ENCODE data around the gene CAPN6. TPM values are rescaled to one million over a fixed set of nuclear protein-coding genes. Genes with fewer than 3 reads are reported as not detected.

Gene CAPN6
- total and polyA plus RNA-seq, 2 donors (not counting 3 experiments of a cell fraction or from before 2014, with no cell fraction given): not detected

DNA sequence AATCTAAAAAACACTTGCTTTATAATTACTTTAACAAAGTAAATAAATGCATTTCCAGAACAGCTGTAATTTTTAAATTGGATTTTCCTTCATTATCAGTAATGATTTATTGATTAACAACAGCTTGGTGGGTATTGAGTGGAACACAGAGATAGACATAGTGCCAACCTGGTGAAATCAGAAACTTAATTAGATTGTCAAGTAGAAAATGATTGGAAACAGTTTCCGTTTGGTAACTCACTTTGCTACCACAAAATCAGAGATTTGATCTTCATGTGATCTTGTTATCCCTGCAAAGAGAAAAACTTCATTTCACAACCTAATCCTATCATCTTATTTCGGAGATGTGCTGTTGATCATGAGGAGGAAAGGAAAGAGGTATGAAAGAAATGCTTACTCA lies 70.8 kb downstream of the CAPN6 start:
- no peak for FAIRE-seq
- TF ChIP-seq FOS (IDR thresholded peaks at IDR 0.05; ENCODE audit: borderline replicate concordance, insufficient read depth, low read length) (no peak), POLR2AphosphoS5 (IDR thresholded peaks at IDR 0.05; ENCODE audit: insufficient read depth, low read depth, low read length) (no peak), EZH2 (IDR thresholded peaks at IDR 0.05; ENCODE audit: borderline replicate concordance, low read depth, low read length, severe bottlenecking) (no peak), MYC (IDR thresholded peaks at IDR 0.05; ENCODE audit: low read depth, low read length) (no peak), POLR2A (IDR thresholded peaks at IDR 0.05; ENCODE audit: low read depth, low read length) (no peak)
- TF ChIP-seq, protein P1, sequence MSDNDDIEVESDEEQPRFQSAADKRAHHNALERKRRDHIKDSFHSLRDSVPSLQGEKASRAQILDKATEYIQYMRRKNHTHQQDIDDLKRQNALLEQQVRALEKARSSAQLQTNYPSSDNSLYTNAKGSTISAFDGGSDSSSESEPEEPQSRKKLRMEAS (IDR thresholded peaks at IDR 0.05; ENCODE audit: insufficient read depth, insufficient read length): no peak
- H3K9ac ChIP-seq (replicated peaks; ENCODE audit: extremely low read depth, insufficient read depth, low read length): no peak overlapping the region
- no peak overlapping the region for H3K27ac ChIP-seq (ENCODE audit: insufficient read depth, low read depth, low read length)
- no peaks in the 10 kb centered on the region for H3K27me3 ChIP-seq (ENCODE audit: control insufficient read depth in 2 of 2, insufficient read depth in 2 of 2, low read length in 2 of 2)
- no peak for DNase-seq (ENCODE audit: low read depth, low spot score)
- H3K4me2 ChIP-seq (ENCODE audit: insufficient read depth, low read length): no peak overlapping the region
- no peaks in the 10 kb centered on the region for H3K4me1 ChIP-seq (ENCODE audit: control insufficient read depth, extremely low read depth, insufficient read depth, low read length)
- no peaks in the 10 kb centered on the region for H3K9me3 ChIP-seq (replicated peaks; ENCODE audit: control insufficient read depth, insufficient read depth, low read length)
- no peak overlapping the region for H3K4me3 ChIP-seq (replicated peaks in 1 of 3; ENCODE audit: insufficient read depth in 1 of 3, low read depth in 1 of 3, low read length in 3 of 3)
- ChIA-PET CTCF (no interaction called here), POLR2A (no interaction called here)
- no peaks in the 10 kb centered on the region for H3K79me2 ChIP-seq (ENCODE audit: control insufficient read depth, insufficient read depth, low read length)
- dilution Hi-C loops (cut with MboI; ENCODE audit: extremely low pct_ligation_motif_present, low sequenced_read_pairs) (no loop called here), intact Hi-C loops (cut with micrococcal nuclease) (no loop called here)
- no TSS peak for BruUV-seq (replicated peaks)
- no peaks in the 10 kb centered on the region for H4K20me1 ChIP-seq (replicated peaks; ENCODE audit: control insufficient read depth, extremely low read depth, insufficient read depth, low read length)
- no peak overlapping the region for H2AFZ ChIP-seq (ENCODE audit: low read depth, low read length)
- H3K36me3 ChIP-seq (ENCODE audit: control insufficient read depth in 2 of 2, extremely low read depth in 1 of 2, insufficient read depth in 2 of 2, low read length in 2 of 2): no peaks in the 10 kb centered on the region
- no peaks in the 10 kb centered on the region for H3K9me1 ChIP-seq (replicated peaks; ENCODE audit: control insufficient read depth, extremely low read depth, insufficient read depth, low read length)

Other genes starting within 250 kb of the CAPN6 start
- gene PAK3, start 174.3 kb downstream of the CAPN6 start, total RNA-seq: 0.15 and 0.16 TPM in 2 replicates
- gene PAK3, start 174.3 kb downstream of the CAPN6 start, polyA plus RNA-seq: 0.01 TPM in 1 of 2 replicates, not detected in the other
- not detected in 2 replicates for gene DCX, start 141.7 kb upstream of the CAPN6 start, total RNA-seq
- not detected in 2 replicates for gene DCX, start 141.7 kb upstream of the CAPN6 start, polyA plus RNA-seq
- gene SERTM2, start 241.2 kb upstream of the CAPN6 start, total RNA-seq: not detected in 2 replicates
- not detected in 2 replicates for gene SERTM2, start 241.2 kb upstream of the CAPN6 start, polyA plus RNA-seq

All from endothelial cell of umbilical vein (primary cell).